GM04503 (cell line): Measurements from ENCODE around the gene GBX1.

Experiments used
- DNase-seq: peaks from one replicate; pipeline ENCODE4 v3.0.0-alpha.2; 2012; ENCODE audit warnings: low read depth

Gene GBX1

GRCh38 chr7:151173386-151174245, 6.1 kb upstream of the GBX1 start:
- no peak for DNase-seq

DNA sequence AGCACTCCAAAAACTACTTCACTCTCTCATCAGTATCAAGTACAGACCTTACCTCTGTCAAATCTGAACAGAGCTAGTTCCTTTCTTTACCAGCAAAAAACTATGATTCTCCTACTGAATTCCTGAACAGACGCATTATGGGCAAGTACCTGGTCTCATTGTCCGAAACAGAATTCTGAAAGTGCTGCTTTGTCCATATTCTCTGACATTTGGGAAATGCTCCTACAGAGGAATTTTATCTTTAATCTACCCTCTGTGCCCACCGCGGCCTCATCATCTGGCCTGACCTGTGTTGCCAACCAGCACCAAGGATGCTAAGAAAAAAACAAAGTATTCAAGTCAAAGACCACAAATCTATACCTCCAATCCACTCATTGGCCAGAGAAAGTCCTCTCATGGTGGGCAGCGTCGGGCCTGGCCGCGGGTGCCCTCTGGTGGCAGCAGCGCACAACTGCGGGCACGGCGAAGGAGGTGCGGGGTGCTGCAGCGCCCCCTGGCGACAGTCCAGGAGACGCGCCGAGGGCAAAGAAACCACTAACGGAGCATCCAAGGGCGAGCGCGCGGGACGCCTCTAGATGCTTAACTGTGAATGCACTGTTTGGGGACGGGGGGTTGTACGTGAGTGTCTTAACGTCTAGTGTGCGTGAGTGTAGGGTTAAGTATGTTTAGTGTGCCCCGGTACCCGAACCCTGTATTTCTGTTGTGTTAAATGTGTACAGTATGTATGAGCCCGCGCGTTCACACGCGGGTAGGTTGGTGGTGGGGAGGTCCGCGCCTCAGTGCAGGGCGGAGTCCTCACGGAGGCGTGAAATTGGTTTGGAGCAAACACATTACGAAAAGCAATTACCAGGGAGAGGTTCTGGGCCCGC, 5.0 kb upstream of the GBX1 start:
- no peak for DNase-seq

- DNase-seq = no peak
Observed at GRCh38 chr7:151168787-151169162, 1.3 kb upstream of the GBX1 start.

GRCh38 chr7:151168003-151168786, 701 bp upstream of the GBX1 start:
- no peak for DNase-seq

DNA sequence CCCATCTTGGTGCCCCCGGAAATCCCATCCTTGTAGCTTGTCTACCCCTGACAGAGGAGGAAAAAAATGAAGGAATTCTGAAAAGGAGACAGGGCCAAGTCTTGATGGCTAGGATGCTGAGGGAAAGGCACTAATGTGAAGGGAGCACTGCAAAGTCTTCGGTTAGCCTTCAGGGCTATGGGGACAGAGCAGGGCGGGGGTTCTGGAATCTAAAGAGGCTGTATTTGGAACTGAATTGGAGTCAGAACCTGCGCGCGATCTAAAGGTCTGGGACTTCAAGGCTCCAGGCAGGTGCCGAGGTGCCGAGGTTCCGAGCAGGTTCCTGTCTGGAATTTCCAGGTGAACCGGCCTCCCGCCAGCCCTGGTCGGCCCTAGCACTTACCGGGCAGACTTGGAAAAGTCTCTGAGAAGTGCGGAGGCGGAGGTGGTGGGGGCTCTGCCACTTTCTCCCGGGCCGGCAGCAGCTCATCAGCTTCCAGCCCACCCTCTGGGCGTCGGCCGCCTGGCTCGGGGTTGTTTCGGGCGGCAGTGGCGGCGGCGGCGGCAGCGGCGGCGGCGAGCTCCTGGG, 781 bp downstream of the GBX1 start:
- no peak for DNase-seq

DNA sequence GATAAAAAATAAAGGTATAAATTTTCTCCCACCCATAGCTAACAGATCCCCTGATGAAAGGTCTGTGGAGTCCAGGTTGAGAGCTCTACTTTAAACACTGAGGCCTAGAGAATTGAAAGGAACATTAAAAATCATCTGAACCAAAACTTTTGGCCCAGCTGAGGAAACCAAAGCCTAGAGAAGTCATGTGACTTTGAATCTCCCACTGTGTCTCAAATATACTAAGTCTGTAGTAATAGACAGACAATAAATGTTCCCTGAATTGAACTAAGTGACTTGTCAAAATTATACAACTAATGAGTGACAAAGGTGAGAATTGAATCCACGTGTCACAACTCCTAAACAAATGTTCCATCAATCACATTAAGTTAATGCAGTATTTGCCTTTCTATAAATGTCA, 5.7 kb downstream of the GBX1 start:
- no peak for DNase-seq

GRCh38 chr7:151157645-151158329, 9.7 kb downstream of the GBX1 start:
- no peak for DNase-seq

- no peak for DNase-seq
Observed at GRCh38 chr7:151152643-151153513, 14.6 kb downstream of the GBX1 start.

DNA sequence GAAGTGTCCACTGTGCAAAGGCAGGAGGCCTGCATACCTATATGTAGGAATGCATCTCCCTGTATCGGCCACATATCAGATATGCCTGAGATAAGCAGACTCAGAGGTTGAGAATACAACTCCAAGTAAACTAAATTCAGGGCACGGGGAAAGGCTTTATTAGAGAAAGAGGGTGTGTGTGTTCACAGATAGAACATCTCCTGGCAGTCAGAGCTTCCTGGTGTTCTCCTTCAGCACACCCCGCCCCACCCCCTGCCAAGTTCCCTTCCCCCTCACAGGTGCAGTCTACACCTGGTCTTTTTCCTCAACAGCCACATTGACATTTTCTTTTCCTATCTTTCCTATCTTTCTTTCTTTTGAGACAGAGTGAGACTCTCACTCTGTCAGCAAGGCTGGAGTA, 17.1 kb downstream of the GBX1 start:
- no peak for DNase-seq

DNA sequence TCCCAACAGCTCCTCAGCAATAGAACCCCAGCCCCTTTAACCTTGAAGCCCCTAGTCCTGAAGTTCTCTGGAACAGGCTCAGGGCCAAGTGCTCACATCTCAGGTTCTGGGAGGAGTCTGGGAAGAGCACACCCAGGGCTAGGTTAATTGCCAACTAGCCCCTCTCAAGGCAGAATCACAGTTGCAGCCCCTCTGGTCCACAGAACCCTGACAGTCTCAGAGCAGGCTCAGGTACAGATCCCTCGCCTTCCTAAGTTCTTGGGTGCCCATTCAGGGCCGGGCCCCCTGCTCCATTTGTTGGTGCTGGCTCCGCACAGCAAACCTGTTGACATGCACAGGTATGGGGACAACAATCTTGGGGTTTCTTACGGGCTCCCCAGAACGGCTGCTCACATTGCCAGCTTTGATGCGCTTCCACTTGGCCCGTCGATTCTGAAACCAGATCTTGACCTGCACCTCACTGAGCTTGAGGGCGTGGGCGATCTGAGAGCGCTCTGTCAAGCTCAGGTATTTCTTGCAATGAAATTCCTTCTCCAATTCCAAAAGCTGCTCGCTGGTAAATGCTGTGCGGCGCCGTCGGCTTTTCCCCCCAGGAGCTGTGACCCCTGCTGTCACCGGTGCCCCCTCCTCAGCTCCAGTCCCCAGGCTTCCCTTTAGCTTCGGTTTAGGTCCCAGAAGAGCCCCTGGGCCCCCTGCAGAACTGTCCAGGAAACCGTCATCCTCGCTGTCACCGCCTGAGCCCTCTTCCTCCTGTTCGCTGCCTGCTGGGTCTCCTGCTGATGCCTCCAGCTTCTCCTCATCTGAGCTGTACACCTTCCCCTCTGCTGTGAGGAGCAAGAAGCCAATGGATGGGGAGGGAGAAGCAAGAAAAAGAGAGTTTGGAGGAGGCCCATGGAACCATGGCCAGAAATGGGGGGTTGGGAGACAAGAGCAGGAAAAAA, 18.9 kb downstream of the GBX1 start:
- no peak for DNase-seq

- DNase-seq = no peak
Observed at GRCh38 chr7:151146761-151147160, 20.7 kb downstream of the GBX1 start.

GRCh38 chr7:151144387-151144786, 23.1 kb downstream of the GBX1 start:
- no peak for DNase-seq

DNA sequence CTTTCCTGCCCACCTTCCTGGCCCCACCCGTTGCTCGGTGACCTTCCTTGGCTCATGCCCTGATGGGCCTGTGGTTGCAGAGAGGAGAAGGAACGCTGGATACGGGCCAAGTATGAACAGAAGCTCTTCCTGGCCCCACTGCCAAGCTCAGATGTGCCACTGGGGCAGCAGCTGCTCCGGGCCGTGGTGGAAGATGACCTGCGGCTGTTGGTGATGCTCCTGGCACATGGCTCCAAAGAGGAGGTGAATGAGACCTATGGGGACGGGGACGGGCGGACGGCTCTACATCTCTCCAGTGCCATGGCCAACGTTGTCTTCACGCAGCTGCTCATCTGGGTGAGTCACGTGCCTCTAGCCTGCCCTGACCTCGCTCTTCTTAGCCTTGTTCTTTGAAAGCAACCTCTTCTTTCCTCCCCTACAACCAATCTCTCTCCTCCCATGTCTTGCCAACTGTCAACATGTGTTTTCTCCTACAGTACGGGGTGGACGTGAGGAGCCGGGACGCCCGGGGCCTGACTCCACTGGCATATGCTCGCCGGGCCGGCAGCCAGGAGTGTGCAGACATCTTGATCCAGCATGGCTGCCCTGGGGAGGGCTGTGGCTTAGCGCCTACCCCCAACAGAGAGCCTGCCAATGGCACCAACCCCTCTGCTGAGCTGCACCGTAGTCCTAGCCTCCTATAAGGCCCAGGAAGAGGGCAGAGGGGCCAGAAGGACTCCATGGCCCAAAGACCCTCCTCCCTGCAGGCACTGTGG, 24.1 kb downstream of the GBX1 start:
- no peak for DNase-seq

DNA sequence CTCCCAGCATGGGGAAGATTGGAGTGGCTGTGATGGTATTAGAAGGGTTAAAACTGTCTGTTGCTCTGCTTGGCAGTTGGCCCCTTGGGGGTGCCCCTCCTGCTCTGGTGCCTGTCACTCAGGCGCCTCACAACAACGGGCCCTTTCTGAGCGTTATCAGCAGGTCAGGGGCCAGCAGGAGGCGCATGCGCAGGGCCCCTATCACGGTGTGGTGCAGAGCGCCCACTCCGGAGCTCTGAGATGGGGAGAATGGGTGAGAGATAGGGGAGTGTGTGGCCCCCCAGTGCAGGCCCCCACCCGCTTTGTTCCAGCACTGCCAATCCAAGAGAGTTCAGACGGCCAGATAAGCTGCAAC, 24.8 kb downstream of the GBX1 start:
- DNase-seq = no peak

GRCh38 chr7:151141855-151142685, 25.4 kb downstream of the GBX1 start:
- DNase-seq = no peak

DNA sequence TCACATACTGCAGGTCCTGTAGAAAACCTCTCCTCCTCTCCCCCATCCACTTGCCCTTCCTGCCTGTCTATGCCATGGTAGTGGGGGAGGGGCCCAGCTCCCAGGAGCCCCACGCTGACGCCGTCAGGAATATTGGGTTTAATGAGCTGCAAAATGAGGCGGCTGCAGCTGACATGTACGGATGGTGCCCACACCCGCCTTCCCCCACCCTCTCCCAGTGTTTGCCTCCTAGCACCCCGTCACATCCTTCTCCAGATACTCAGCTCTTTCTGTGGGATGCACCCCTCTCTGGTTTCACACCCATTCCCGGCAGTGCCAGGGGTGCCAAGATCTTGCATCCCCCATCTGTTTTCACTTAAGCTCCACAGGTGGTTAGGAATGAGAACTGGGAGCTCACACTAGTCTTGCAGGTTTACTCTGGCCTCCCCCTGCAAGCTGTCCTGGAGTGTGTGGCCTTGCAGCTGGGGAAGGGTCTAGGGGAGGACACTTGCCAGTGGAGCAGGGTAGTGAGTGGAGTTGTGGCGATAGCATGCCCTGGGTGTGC, 26.1 kb downstream of the GBX1 start:
- no peak for DNase-seq

GRCh38 chr7:151140826-151141225, 26.7 kb downstream of the GBX1 start:
- no peak for DNase-seq

DNA sequence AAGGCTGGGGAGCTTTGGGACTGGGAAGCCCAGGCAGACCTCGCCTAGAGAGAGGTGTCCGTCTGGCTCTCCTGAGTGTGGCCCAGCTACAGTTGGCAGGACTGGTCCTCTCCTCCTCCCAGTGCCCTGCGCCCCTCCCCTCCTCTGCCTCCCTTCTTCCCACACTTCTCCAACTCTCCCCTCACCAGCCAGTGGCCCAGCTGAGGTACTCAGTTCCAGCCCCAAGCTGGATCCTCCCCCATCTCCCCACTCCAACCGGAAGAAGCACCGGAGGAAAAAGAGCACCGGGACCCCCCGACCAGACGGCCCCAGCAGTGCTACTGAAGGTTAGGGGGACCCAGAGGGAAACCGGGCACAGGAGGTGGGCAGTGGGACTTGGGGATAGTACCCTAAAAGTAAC, 27.7 kb downstream of the GBX1 start:
- DNase-seq = no peak
